ENCODE results near the gene RANGAP1.
A peak's percentile ranks its signal among the peaks of the same experiment; 100 is the strongest.
"Not testable (repeated sequence)": the region's sequence is repeated elsewhere in the genome, so short reads cannot be mapped to it uniquely, and the experiment has no call there.

Gene RANGAP1

DNA sequence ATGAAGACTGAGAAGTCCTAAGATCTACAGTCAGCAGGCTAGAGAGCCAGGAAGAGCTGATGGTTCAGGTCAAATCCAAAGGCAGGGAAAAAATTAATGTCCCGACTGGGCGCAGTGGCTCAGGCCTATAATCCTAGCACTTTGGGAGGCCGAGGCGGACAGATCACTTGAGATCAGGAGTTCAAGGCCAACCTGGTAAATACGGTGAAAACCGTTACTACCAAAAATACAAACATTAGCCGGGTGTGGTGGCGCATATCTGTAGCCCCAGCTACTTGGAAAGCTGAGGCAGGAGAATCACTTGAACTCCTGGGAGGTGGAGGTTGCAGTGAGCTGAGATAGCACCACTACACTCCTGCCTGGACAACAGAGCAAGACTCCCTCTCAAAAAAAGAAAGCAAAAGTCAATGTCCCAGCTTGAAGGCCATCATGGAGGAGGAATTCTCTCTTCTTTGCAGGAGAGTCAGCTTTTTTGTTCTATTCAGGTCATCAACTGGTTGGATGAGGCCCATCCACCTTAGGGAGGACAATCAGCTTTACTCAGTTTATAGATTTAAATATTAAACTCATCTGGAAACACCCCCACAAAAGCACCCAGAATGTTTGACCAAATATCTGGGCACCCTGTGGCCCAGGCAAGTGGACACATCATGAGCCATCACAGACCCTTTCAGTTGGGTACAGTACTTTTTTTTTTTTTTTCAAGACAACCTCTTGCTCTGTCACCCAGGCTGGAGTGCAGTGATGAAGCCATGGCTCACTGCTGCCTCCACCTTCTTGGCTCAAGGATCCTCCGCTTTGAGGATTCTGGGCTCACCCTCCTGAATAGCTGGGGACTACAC is 11.1 kb upstream of the RANGAP1 start:
- DNase-seq = no peak

GRCh38 chr22:41294816-41295215 is 8.8 kb upstream of the RANGAP1 start:
- DNase-seq = not testable (repeated sequence)

GRCh38 chr22:41290262-41291221 is 4.6 kb upstream of the RANGAP1 start:
- no peak for DNase-seq

DNA sequence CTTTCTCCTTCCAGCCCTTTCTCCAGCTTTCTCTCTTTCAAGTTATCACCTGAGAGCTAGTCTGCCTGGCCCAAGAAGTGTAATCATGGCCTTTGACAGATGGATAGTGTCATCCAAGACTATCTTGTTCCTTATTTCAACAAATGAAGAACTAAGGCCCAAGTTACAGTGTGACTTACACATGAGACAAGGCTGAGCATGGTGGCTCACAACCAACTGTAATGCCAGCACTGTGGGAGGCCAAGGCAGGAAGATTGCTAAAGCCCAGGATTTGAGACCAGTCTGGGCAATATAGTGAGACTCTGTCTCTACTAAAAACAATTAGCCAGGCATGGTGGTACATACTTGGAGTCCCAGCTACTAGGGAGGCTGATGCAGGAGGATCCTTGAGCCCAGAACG is 3.7 kb upstream of the RANGAP1 start:
- DNase-seq = no peak

DNA sequence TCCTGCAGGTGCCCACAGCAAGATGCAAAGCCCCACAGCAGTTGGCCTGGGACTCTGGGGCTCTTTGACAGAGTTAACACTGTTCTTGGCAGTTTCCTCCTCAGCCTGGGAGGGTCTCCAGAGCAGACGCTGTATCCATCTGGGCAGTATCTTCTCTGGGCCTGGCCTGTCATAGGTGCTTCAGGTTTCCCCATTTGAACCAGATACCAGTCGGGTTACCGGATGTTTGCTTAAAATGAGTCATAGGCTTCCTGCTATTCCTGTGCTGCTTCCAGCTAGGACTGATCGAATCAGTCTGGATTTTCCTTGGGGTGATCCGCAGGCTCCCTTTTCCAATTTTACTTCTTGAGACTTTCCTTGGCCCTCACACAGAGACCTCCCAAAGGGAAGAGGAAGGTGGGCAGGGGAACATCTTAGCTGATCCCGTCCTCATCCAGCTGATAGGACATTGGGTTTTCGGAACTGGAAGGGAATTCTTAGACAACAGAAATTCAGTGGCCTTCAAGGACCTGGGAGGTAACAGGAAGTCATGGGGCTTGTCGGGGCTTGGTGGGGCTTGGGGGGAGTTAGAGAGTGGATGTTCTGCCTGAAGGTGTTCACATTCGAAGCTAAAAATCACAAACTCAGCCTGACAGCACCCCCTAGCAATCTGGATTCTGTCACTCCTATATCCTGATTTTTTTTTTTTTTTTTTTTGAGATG is 2.4 kb upstream of the RANGAP1 start:
- no peak for DNase-seq

GRCh38 chr22:41286639-41287091 is 678 bp upstream of the RANGAP1 start:
- peak in 3 of 5 experiments; percentile 24 to 69 (median 29) for DNase-seq

DNA sequence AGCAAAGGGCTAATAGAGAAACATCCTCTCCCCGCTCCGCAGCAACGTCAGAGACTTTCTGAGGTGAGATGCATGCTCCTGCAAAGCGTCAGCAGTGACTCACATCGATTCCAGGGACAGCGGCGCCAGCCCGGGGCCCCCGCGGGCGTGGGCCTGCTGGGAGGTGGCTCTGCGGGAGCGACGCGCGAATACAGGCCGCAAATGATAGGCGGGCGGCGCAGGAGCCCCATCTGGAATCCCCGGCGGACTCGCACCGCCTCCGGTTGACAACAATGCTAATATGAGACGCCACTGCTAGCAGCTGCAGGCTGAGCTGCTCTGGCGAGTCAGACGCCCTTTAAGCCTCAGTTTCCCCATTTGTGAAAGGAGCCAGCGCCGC is 557 bp downstream of the RANGAP1 start:
- DNase-seq = peak; percentile 59 to 93 (median 87)

- DNase-seq = no peak
Observed at GRCh38 chr22:41284465-41284864, 1.5 kb downstream of the RANGAP1 start.

GRCh38 chr22:41280854-41281253 is 5.1 kb downstream of the RANGAP1 start:
- no peak for DNase-seq

- DNase-seq = no peak
Observed at GRCh38 chr22:41280065-41280464, 5.9 kb downstream of the RANGAP1 start.

GRCh38 chr22:41274856-41275255 is 11.1 kb downstream of the RANGAP1 start:
- no peak for DNase-seq

DNA sequence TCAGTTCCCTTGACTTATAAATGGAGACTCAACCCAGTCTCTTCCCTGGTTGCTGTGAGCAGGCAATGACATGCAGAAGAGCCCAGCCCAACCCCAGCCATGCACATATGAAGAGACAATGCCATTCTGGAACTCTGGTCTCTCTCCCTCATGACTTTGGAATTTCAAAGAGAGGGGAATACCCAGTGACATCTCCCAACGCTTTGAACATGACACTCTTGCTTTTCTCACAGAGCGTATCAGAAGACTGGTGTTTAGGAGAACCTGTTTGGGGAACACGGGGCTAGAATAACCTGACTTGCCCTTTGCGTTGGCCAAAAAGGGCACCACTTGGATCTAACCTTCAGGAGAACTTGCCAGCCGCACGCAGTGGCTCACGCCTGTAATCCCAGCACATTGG is 12.9 kb downstream of the RANGAP1 start:
- no peak for DNase-seq

GRCh38 chr22:41271787-41272186 is 14.2 kb downstream of the RANGAP1 start:
- DNase-seq = no peak

DNA sequence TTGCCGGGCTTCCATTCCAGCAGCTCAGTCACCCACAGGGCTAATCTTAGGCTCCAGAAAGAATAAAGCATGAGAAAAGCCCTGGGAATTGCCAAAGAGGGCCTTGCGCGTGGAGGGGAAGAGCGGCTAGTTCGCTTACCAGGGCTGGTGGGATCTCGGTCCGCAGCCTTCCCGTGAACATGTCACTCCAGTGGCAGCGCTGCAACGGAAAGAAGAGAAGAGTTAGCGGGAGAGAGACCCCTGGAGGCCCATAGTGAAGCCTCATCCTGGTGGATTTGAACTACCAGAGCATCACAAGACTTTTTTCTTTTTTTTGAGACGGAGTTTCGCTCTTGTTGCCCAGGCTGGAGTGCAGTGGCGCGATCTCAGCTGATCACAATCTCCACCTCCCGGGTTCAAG is 18.0 kb downstream of the RANGAP1 start:
- no peak for DNase-seq

DNA sequence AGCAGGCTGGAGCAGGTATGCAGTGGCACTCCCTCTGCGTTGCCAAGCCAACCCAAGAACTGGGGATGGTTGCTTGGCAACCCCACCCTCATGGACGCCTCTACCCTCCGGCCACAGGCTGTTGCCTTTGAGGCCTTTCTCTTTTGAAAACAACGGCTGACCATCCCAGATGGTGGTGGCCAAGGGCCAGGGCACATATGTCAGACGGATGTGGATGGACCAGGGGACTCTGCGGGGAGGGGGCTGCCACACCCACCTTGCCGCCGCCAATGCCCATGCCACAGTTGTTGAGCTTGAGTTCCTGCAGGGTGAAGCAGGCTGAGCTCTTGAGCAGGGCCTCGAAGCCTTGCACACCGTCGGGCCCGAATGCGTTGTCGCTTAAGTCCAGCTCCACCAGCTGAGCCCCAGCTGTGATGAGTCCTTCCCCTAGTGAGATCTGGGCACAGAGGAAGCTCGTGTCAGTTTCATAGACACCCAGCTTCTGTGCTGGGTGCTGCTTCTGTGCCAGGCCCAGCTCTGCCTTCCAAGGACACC is 21.5 kb downstream of the RANGAP1 start:
- no peak for DNase-seq

GRCh38 chr22:41263704-41264103 is 22.3 kb downstream of the RANGAP1 start:
- DNase-seq = no peak

DNA sequence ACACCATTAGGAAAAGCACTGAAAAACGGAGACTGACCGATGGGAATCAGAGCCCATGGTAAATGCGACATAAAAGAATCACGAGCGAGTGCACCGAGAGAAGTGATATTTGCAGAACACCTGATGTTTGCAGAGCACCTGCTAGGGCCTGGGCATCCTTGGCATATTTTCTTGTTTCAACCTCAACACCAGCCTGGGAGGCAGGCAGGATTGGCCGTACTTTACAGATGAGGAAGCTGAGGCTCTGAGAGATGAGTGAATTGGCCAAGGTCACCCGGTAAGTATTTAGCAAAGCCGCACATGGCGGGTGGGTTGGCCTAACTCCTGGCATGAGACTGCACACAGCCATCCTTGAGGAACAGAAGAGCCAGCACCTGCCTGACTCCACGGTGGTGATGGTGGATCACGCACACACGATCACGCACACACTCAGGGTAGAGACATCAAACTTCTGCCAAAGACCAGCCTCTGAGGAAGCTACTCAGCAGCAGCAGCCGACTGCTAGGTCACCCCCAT is 23.7 kb downstream of the RANGAP1 start:
- no peak for DNase-seq

- DNase-seq = no peak
Observed at GRCh38 chr22:41261541-41262249, 24.3 kb downstream of the RANGAP1 start.

GRCh38 chr22:41260871-41261270 is 25.1 kb downstream of the RANGAP1 start:
- no peak for DNase-seq

DNA sequence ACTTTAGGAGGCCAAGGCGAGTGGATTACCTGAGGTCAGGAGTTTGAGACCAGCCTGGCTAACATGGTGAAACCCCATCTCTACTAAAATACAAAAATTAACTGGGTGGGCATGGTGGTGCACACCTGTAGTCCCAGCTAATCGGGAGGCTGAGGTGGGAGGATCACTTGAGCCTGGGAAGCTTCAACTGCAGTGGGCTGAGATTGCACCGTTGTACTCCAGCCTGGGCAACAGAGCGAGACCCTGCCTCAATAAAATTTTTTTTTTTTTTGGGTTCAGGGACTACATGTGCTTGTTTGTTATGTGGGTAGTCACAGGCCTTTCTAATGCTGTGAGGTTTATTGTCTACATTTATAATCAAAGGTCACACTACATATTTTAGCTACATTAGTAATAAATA is 26.2 kb downstream of the RANGAP1 start:
- DNase-seq = not testable (repeated sequence)

- DNase-seq = no peak
Observed at GRCh38 chr22:41257696-41258095, 28.3 kb downstream of the RANGAP1 start.

Data from T-helper 2 cell (primary cell).